ENCODE results near the gene IQCH. TPM values are rescaled to one million over a fixed set of nuclear protein-coding genes. Genes with fewer than 3 reads are reported as not detected.

The IQCH gene
- polyA plus RNA-seq, 3 donors = 0.03 TPM; not detected in 2

DNA sequence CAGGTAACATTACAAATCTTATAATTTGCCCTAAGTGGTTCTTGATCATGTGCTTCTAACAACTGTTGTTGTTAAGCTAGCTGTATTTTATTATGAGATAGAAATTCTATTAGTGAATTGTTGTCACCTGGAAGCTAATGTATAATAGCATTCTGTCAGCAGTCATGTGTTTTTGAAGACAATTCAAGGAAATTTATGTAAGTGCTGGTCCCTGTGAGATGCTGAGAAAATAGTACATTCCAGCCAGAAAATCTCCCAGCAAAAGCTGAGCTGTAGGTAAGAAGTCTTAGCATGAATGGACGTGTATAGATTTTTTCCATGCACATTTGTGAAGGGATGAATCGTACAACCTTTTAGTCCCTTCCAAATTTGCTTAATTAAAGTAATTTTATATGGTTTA is 146.3 kb downstream of the IQCH start:
- TF ChIP-seq, protein P1, sequence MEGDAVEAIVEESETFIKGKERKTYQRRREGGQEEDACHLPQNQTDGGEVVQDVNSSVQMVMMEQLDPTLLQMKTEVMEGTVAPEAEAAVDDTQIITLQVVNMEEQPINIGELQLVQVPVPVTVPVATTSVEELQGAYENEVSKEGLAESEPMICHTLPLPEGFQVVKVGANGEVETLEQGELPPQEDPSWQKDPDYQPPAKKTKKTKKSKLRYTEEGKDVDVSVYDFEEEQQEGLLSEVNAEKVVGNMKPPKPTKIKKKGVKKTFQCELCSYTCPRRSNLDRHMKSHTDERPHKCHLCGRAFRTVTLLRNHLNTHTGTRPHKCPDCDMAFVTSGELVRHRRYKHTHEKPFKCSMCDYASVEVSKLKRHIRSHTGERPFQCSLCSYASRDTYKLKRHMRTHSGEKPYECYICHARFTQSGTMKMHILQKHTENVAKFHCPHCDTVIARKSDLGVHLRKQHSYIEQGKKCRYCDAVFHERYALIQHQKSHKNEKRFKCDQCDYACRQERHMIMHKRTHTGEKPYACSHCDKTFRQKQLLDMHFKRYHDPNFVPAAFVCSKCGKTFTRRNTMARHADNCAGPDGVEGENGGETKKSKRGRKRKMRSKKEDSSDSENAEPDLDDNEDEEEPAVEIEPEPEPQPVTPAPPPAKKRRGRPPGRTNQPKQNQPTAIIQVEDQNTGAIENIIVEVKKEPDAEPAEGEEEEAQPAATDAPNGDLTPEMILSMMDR (IDR thresholded peaks at IDR 0.05) = no peak
- H2AFZ ChIP-seq (ENCODE audit: insufficient read depth, low read depth, low read length, poor library complexity, severe bottlenecking) = no peak overlapping the region
- no peak overlapping the region for H3K4me3 ChIP-seq (replicated peaks in 1 of 3; ENCODE audit: low read depth in 2 of 3, low read length in 3 of 3)
- no peak overlapping the region for H3K4me3 Mint-ChIP-seq
- peaks cover 9 to 10% of the 10 kb centered on the region in 2 donors for H3K4me1 ChIP-seq (ENCODE audit: control insufficient read depth in 1 of 2, insufficient read depth in 2 of 2, low read length in 2 of 2)
- WGBS (ENCODE audit: insufficient coverage) = no CpG with 5 or more reads among the region's 2 CpGs
- no peak overlapping the region for H3K4me2 ChIP-seq (replicated peaks; ENCODE audit: extremely low read depth, low read length, poor library complexity, severe bottlenecking)
- peaks cover 0 to 2% (median 0%) of the 10 kb centered on the region in 3 donors for H3K27me3 Mint-ChIP-seq (ENCODE audit: low read depth in 3 of 3)
- no peak overlapping the region for H3K9ac ChIP-seq (ENCODE audit: insufficient read depth, low read length, poor library complexity, severe bottlenecking)
- H4K20me1 ChIP-seq (ENCODE audit: insufficient read depth, low read length) = no peaks in the 10 kb centered on the region
- H3K4me1 Mint-ChIP-seq = peaks cover 9% of the 10 kb centered on the region
- intact Hi-C loops (cut with micrococcal nuclease) = no loop called here
- DNase-seq = no peak
- no peak overlapping the region for H3K27ac ChIP-seq (ENCODE audit: low read depth in 1 of 2, low read length in 2 of 2)
- no peaks in the 10 kb centered on the region for H3K9me3 ChIP-seq (replicated peaks in 1 of 2; ENCODE audit: control insufficient read depth in 1 of 2, insufficient read depth in 1 of 2, low read length in 2 of 2)
- H3K36me3 Mint-ChIP-seq = no peaks in the 10 kb centered on the region
- no peaks in the 10 kb centered on the region for H3K27me3 ChIP-seq (ENCODE audit: control insufficient read depth in 2 of 2, insufficient read depth in 2 of 2, low read length in 2 of 2)
- H3K9me3 Mint-ChIP-seq = no peaks in the 10 kb centered on the region
- no peaks in the 10 kb centered on the region for H3K79me2 ChIP-seq (ENCODE audit: insufficient read depth, low read length)
- H3K27ac Mint-ChIP-seq = no peak overlapping the region
- no peaks in the 10 kb centered on the region for H3K36me3 ChIP-seq (replicated peaks in 1 of 2; ENCODE audit: control insufficient read depth in 1 of 2, insufficient read depth in 2 of 2, low read length in 2 of 2)

DNA sequence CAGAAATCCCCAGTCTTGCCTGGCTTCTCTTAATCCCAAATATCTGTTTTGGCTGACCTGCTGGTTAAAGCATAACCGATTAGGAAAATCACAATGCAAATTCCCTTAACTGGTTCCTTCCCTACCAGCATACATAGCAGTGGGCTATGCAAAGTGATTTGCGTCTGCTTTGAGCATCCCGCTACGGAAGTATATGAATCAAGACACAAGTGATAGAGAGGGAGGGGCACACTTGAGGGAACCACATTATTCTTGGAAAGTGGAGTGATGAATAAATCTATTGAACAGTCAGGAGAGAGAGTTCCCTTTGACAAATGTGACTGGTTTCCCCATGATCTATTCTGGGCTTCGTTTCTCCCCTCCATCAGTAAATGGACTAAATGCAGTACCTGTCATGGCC is 146.8 kb downstream of the IQCH start:
- no peak overlapping the region for H3K4me3 Mint-ChIP-seq
- H3K36me3 ChIP-seq (replicated peaks in 1 of 2; ENCODE audit: control insufficient read depth in 1 of 2, insufficient read depth in 2 of 2, low read length in 2 of 2) = no peaks in the 10 kb centered on the region
- H3K9me3 Mint-ChIP-seq = no peaks in the 10 kb centered on the region
- no peak overlapping the region for H2AFZ ChIP-seq (ENCODE audit: insufficient read depth, low read depth, low read length, poor library complexity, severe bottlenecking)
- no peaks in the 10 kb centered on the region for H3K36me3 Mint-ChIP-seq
- intact Hi-C loops (cut with micrococcal nuclease) = no loop called here
- H3K4me1 Mint-ChIP-seq = peaks cover 4% of the 10 kb centered on the region
- no peak overlapping the region for H3K4me2 ChIP-seq (replicated peaks; ENCODE audit: extremely low read depth, low read length, poor library complexity, severe bottlenecking)
- no peak overlapping the region for H3K4me3 ChIP-seq (replicated peaks in 1 of 3; ENCODE audit: low read depth in 2 of 3, low read length in 3 of 3)
- DNase-seq = no peak
- H3K9ac ChIP-seq (ENCODE audit: insufficient read depth, low read length, poor library complexity, severe bottlenecking) = no peak overlapping the region
- H3K79me2 ChIP-seq (ENCODE audit: insufficient read depth, low read length) = no peaks in the 10 kb centered on the region
- H3K4me1 ChIP-seq (ENCODE audit: control insufficient read depth in 1 of 2, insufficient read depth in 2 of 2, low read length in 2 of 2) = peaks cover 5% of the 10 kb centered on the region in 2 donors
- WGBS (ENCODE audit: insufficient coverage) = 100% methylated on average over 2 of the region's 5 CpGs
- H3K27me3 ChIP-seq (ENCODE audit: control insufficient read depth in 2 of 2, insufficient read depth in 2 of 2, low read length in 2 of 2) = no peaks in the 10 kb centered on the region
- H3K27ac Mint-ChIP-seq = no peak overlapping the region
- no peak overlapping the region for H3K27ac ChIP-seq (ENCODE audit: low read depth in 1 of 2, low read length in 2 of 2)
- H4K20me1 ChIP-seq (ENCODE audit: insufficient read depth, low read length) = no peaks in the 10 kb centered on the region
- TF ChIP-seq, protein P1 (IDR thresholded peaks at IDR 0.05) = no peak
- peaks cover 0 to 2% (median 0%) of the 10 kb centered on the region in 3 donors for H3K27me3 Mint-ChIP-seq (ENCODE audit: low read depth in 3 of 3)
- H3K9me3 ChIP-seq (replicated peaks in 1 of 2; ENCODE audit: control insufficient read depth in 1 of 2, insufficient read depth in 1 of 2, low read length in 2 of 2) = no peaks in the 10 kb centered on the region
